Astrocyte (in vitro differentiated cells and primary cell): ENCODE measurements around the gene PHLDA1. TPM values are rescaled to one million over a fixed set of nuclear protein-coding genes. Genes with fewer than 3 reads are reported as not detected.

Experiments
- DNase-seq: peaks from one replicate; pipeline ENCODE4 v3.0.0-alpha.2; 2010; ENCODE audit warnings: low read depth
- FAIRE-seq: peaks from 2 replicates; lab custom pipeline; 2011; peaks lifted over from hg19 to GRCh38; lab: Jason Lieb, UNC
- H2AFZ ChIP-seq: 2 replicates; pipeline ENCODE4 v1.6.0; 2012; ENCODE audit warnings: low read depth, low read length, inconsistent platforms
- H3K27ac ChIP-seq: 2 replicates; pipeline ENCODE4 v1.5.1; 2011; ENCODE audit warnings: low read depth, low read length, inconsistent platforms
- H3K27me3 ChIP-seq: 2 replicates; pipeline ENCODE4 v1.6.0; 2011; ENCODE audit warnings: low read length, inconsistent platforms; ENCODE audit not compliant: insufficient read depth
- H3K36me3 ChIP-seq: 2 replicates; pipeline ENCODE4 v1.5.1; 2011; ENCODE audit warnings: low read length, inconsistent platforms; ENCODE audit not compliant: insufficient read depth
- H3K4me1 ChIP-seq: 2 replicates; pipeline ENCODE4 v1.5.1; 2011; ENCODE audit warnings: low read length, inconsistent platforms; ENCODE audit not compliant: insufficient read depth
- H3K4me2 ChIP-seq: 2 replicates; pipeline ENCODE4 v1.6.0; 2012; ENCODE audit warnings: low read length, inconsistent platforms
- H3K4me3 ChIP-seq: 2 replicates; pipeline ENCODE4 v1.5.1; 2011; ENCODE audit warnings: low read depth, mild to moderate bottlenecking, low read length, inconsistent platforms; ENCODE audit not compliant: insufficient read depth
- H3K79me2 ChIP-seq: 2 replicates; pipeline ENCODE4 v1.6.0; 2012; ENCODE audit warnings: mild to moderate bottlenecking, low read length, inconsistent platforms; ENCODE audit not compliant: insufficient read depth
- H3K9ac ChIP-seq: 2 replicates; pipeline ENCODE4 v1.6.0; 2012; ENCODE audit warnings: mild to moderate bottlenecking, low read length, inconsistent platforms
- H3K9me3 ChIP-seq: 2 replicates; pipeline ENCODE4 v1.5.1; 2012; ENCODE audit warnings: low read depth, mild to moderate bottlenecking, low read length, inconsistent platforms; ENCODE audit not compliant: insufficient read depth
- H4K20me1 ChIP-seq: 2 replicates; pipeline ENCODE4 v1.6.0; 2012; ENCODE audit warnings: low read length, inconsistent platforms; ENCODE audit not compliant: insufficient read depth
- H3K27ac Mint-ChIP-seq: one replicate; pipeline ENCODE4 v1.8.0; 2021; ENCODE audit warnings: mild to moderate bottlenecking, mixed read lengths; ENCODE audit not compliant: unreplicated experiment
- H3K27me3 Mint-ChIP-seq: one replicate; pipeline ENCODE4 v1.8.0; 2021; ENCODE audit warnings: low read depth, mixed read lengths; ENCODE audit not compliant: unreplicated experiment
- H3K36me3 Mint-ChIP-seq: one replicate; pipeline ENCODE4 v1.8.0; 2021; ENCODE audit warnings: low read depth, mixed read lengths; ENCODE audit not compliant: unreplicated experiment
- H3K4me1 Mint-ChIP-seq: one replicate; pipeline ENCODE4 v1.8.0; 2021; ENCODE audit warnings: low read depth, mixed read lengths; ENCODE audit not compliant: unreplicated experiment
- H3K4me3 Mint-ChIP-seq: one replicate; pipeline ENCODE4 v1.8.0; 2021; ENCODE audit warnings: mild to moderate bottlenecking, moderate library complexity, mixed read lengths; ENCODE audit not compliant: unreplicated experiment
- H3K9me3 Mint-ChIP-seq: one replicate; pipeline ENCODE4 v1.8.0; 2021; ENCODE audit warnings: mild to moderate bottlenecking, mixed read lengths; ENCODE audit not compliant: unreplicated experiment
- EZH2 ChIP-seq: IDR thresholded peaks from 2 replicates; pipeline ENCODE4 v1.6.1; 2012; ENCODE audit warnings: mild to moderate bottlenecking, low read length, inconsistent platforms; ENCODE audit not compliant: insufficient read depth
- total RNA-seq: library from RNA; stranded (reverse); gene quantifications from 2 replicates; pipeline ENCODE4 v1.2.1, GENCODE V29; 2021
- TF ChIP-seq, protein P1 (sequence below): IDR thresholded peaks from 2 replicates; pipeline ENCODE4 v1.5.1; 2011; ENCODE audit warnings: low read depth, mild to moderate bottlenecking, inconsistent platforms, low read length, moderate library complexity; ENCODE audit not compliant: insufficient read depth

Gene PHLDA1
- total RNA-seq, 1 donor from 2014 or later: 43.9 TPM

DNA sequence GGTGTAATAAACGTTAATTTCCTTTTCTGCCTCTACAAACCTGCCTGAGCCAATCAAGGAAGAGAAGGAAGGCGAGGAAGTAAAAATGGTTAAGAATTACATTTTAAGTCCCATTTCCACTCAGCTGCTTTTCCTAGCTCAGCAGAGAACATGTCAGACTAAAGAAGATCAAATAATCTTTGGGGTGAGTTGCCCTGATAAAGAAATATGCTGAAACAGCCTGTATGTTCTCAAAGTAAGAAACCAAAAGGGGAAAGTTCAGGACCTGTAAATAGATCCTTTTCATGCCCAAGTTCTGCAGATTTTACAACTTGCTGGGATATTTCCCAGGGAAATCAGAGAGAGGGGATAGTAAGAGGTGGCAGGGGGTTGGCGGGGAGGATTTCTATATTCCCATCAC is 55.5 kb downstream of the PHLDA1 start:
- no peaks in the 10 kb centered on the region for H3K27me3 Mint-ChIP-seq
- H2AFZ ChIP-seq: no peak overlapping the region

GRCh38 chr12:75975702-75976101 is 55.9 kb downstream of the PHLDA1 start:
- Histone ChIP-seq H3K27ac (no peak overlapping the region), H3K36me3 (no peaks in the 10 kb centered on the region), H4K20me1 (no peaks in the 10 kb centered on the region), H3K4me1 (peaks cover 25% of the 10 kb centered on the region), H3K27me3 (no peaks in the 10 kb centered on the region), H3K9me3 (no peaks in the 10 kb centered on the region), H3K9ac (no peak overlapping the region), H3K4me3 (no peak overlapping the region), H2AFZ (no peak overlapping the region), H3K79me2 (no peaks in the 10 kb centered on the region), H3K4me2 (no peak overlapping the region)
- no peak for DNase-seq
- peaks cover 35% of the 10 kb centered on the region for H3K4me1 Mint-ChIP-seq
- H3K27ac Mint-ChIP-seq: peak overlapping the region; percentile 98
- no peaks in the 10 kb centered on the region for H3K36me3 Mint-ChIP-seq
- no peaks in the 10 kb centered on the region for H3K27me3 Mint-ChIP-seq
- H3K9me3 Mint-ChIP-seq: no peaks in the 10 kb centered on the region
- H3K4me3 Mint-ChIP-seq: no peak overlapping the region
- FAIRE-seq: no peak
- TF ChIP-seq EZH2: no peak
- TF ChIP-seq, protein P1, sequence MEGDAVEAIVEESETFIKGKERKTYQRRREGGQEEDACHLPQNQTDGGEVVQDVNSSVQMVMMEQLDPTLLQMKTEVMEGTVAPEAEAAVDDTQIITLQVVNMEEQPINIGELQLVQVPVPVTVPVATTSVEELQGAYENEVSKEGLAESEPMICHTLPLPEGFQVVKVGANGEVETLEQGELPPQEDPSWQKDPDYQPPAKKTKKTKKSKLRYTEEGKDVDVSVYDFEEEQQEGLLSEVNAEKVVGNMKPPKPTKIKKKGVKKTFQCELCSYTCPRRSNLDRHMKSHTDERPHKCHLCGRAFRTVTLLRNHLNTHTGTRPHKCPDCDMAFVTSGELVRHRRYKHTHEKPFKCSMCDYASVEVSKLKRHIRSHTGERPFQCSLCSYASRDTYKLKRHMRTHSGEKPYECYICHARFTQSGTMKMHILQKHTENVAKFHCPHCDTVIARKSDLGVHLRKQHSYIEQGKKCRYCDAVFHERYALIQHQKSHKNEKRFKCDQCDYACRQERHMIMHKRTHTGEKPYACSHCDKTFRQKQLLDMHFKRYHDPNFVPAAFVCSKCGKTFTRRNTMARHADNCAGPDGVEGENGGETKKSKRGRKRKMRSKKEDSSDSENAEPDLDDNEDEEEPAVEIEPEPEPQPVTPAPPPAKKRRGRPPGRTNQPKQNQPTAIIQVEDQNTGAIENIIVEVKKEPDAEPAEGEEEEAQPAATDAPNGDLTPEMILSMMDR: no peak

More for the DNA sequence above, 55.5 kb downstream of the PHLDA1 start:
- Histone ChIP-seq H3K27me3 (no peaks in the 10 kb centered on the region), H3K4me3 (no peak overlapping the region), H3K79me2 (no peaks in the 10 kb centered on the region), H4K20me1 (no peaks in the 10 kb centered on the region), H3K4me1 (peaks cover 25% of the 10 kb centered on the region), H3K4me2 (no peak overlapping the region), H3K27ac (no peak overlapping the region), H3K9me3 (no peaks in the 10 kb centered on the region), H3K9ac (no peak overlapping the region), H3K36me3 (no peaks in the 10 kb centered on the region)
- TF ChIP-seq, protein P1: no peak
- TF ChIP-seq EZH2: no peak
- DNase-seq: no peak
- no peak for FAIRE-seq
- no peak overlapping the region for H3K4me3 Mint-ChIP-seq
- H3K4me1 Mint-ChIP-seq: peaks cover 35% of the 10 kb centered on the region
- no peaks in the 10 kb centered on the region for H3K36me3 Mint-ChIP-seq
- H3K9me3 Mint-ChIP-seq: no peaks in the 10 kb centered on the region
- H3K27ac Mint-ChIP-seq: peak overlapping the region; percentile 98

Other genes starting within 250 kb of the PHLDA1 start
- 614 and 687 TPM in 2 replicates for gene NAP1L1, start 52.9 kb upstream of the PHLDA1 start, total RNA-seq